SH-SY5Y (cell line): ENCODE measurements around the gene MEIOSIN.

Source experiments
- GATA2 ChIP-seq: IDR thresholded peaks from 2 replicates; pipeline ENCODE4 v1.6.1; 2011; ENCODE audit warnings: mild to moderate bottlenecking, low read depth, low read length
- GATA3 ChIP-seq: IDR thresholded peaks from 2 replicates; pipeline ENCODE4 v1.6.1; 2011; ENCODE audit warnings: low read depth, mild to moderate bottlenecking, low read length, moderate library complexity

DNA sequence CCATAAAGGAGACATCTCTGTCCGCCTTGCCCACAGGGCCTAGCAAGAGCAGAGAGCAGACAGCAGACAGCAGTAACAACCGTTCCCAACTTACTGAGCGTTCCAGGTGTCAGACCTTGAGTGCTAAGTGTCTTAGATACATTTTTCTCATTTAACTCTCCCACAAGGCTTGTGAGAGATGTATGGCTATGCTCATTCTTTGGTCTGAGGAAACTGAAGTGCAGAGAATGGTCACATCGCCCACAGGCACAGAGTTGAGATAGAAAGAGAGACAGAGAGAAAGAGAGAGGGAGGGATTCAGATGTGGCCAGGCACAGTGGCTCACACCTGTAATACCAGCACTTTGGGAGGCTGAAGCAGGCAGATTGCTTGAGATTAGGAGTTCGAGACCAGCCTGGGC lies 14.3 kb downstream of the MEIOSIN start:
- TF ChIP-seq GATA2: no peak
- no peak for TF ChIP-seq GATA3
